ENCODE measurements around the gene CACNA1I. TPM values are rescaled to one million over a fixed set of nuclear protein-coding genes. Genes with fewer than 3 reads are reported as not detected.

CACNA1I gene
- polyA plus RNA-seq, 1 of the 3 experiments (the other 2 are of a cell fraction) = not detected

DNA sequence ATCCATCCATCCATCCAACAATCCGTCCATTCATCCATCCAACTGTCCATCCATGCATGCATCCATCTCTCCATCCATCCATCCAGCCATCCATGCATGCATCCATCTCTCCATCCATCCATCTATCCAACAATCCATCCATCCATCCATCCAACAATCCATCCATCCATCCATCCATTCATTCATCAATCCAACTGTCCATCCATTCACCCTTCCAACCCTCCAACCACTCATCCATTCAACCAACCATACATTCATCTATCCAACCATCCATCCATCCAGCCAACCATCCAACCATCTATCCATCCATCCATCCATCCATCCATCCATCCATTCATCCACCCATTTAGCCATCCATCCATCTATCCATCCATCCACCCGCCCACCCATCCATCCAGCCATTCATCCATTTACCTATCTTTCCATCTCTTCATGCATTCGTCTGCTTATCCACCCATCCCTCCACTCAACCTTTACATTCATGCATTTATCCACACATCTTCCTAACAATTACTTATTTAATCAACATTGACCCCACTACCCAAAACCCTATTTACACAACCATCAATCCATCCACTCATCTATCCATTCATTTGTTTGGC lies 12.6 kb downstream of the CACNA1I start:
- Histone ChIP-seq H2AFZ (ENCODE audit: low read depth) (no peak overlapping the region), H3K27me3 (ENCODE audit: insufficient read depth) (no peaks in the 10 kb centered on the region), H3F3A (replicated peaks; ENCODE audit: insufficient read depth) (no peaks in the 10 kb centered on the region), H3K4me2 (no peak overlapping the region), H3K9me3 (no peaks in the 10 kb centered on the region), H3K79me2 (ENCODE audit: insufficient read depth) (no peaks in the 10 kb centered on the region), H3K9ac (no peak overlapping the region), H3K36me3 (replicated peaks in 1 of 2; ENCODE audit: control insufficient read depth in 1 of 2, insufficient read depth in 2 of 2, low read length in 1 of 2) (no peaks in the 10 kb centered on the region), H3K4me3 (ENCODE audit: low read depth in 2 of 2, low read length in 1 of 2) (no peak overlapping the region), H3K27ac (ENCODE audit: low read depth in 2 of 2, low read length in 1 of 2) (no peak overlapping the region), H3K4me1 (ENCODE audit: control insufficient read depth in 1 of 2, insufficient read depth in 2 of 2, low read depth in 1 of 2, low read length in 1 of 2) (no peaks in the 10 kb centered on the region; a peak in 1 of 4 replicates), H4K20me1 (ENCODE audit: insufficient read depth) (no peaks in the 10 kb centered on the region), H3K9me2 (no peaks in the 10 kb centered on the region)
- POLR2A ChIA-PET = no interaction called here
- no peak for DNase-seq
- WGBS (ENCODE audit: low lambda C conversion rate) = 15% methylated on average over 3 of the region's 3 CpGs
- CTCF ChIA-PET = no interaction called here
- no peak for TF ChIP-seq YY1 (IDR thresholded peaks at IDR 0.05; ENCODE audit: low read depth)
- TF ChIP-seq NFIC (IDR thresholded peaks at IDR 0.05; ENCODE audit: borderline replicate concordance) = no peak
- TF ChIP-seq FOXJ3 (CRISPR knock-in tag; IDR thresholded peaks at IDR 0.05) = no peak
- TF ChIP-seq TEAD4 (IDR thresholded peaks at IDR 0.05; ENCODE audit: borderline replicate concordance, insufficient read depth) = no peak
- TF ChIP-seq, protein P1, sequence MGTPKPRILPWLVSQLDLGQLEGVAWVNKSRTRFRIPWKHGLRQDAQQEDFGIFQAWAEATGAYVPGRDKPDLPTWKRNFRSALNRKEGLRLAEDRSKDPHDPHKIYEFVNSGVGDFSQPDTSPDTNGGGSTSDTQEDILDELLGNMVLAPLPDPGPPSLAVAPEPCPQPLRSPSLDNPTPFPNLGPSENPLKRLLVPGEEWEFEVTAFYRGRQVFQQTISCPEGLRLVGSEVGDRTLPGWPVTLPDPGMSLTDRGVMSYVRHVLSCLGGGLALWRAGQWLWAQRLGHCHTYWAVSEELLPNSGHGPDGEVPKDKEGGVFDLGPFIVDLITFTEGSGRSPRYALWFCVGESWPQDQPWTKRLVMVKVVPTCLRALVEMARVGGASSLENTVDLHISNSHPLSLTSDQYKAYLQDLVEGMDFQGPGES (IDR thresholded peaks at IDR 0.05; ENCODE audit: low read depth, low read length) = no peak
- TF ChIP-seq TAF1 (IDR thresholded peaks at IDR 0.05; ENCODE audit: borderline replicate concordance, low read depth, low read length) = no peak
- TF ChIP-seq RAD21 (IDR thresholded peaks at IDR 0.05; ENCODE audit: low read length) = no peak
- no peak for TF ChIP-seq MXI1 (IDR thresholded peaks at IDR 0.05; ENCODE audit: low read depth, low read length)
- TF ChIP-seq, protein P2, sequence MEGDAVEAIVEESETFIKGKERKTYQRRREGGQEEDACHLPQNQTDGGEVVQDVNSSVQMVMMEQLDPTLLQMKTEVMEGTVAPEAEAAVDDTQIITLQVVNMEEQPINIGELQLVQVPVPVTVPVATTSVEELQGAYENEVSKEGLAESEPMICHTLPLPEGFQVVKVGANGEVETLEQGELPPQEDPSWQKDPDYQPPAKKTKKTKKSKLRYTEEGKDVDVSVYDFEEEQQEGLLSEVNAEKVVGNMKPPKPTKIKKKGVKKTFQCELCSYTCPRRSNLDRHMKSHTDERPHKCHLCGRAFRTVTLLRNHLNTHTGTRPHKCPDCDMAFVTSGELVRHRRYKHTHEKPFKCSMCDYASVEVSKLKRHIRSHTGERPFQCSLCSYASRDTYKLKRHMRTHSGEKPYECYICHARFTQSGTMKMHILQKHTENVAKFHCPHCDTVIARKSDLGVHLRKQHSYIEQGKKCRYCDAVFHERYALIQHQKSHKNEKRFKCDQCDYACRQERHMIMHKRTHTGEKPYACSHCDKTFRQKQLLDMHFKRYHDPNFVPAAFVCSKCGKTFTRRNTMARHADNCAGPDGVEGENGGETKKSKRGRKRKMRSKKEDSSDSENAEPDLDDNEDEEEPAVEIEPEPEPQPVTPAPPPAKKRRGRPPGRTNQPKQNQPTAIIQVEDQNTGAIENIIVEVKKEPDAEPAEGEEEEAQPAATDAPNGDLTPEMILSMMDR (IDR thresholded peaks at IDR 0.05) = no peak
- no peak for TF ChIP-seq CHD2 (IDR thresholded peaks at IDR 0.05; ENCODE audit: low read length, partially characterized antibody)
- TF ChIP-seq, protein P3, sequence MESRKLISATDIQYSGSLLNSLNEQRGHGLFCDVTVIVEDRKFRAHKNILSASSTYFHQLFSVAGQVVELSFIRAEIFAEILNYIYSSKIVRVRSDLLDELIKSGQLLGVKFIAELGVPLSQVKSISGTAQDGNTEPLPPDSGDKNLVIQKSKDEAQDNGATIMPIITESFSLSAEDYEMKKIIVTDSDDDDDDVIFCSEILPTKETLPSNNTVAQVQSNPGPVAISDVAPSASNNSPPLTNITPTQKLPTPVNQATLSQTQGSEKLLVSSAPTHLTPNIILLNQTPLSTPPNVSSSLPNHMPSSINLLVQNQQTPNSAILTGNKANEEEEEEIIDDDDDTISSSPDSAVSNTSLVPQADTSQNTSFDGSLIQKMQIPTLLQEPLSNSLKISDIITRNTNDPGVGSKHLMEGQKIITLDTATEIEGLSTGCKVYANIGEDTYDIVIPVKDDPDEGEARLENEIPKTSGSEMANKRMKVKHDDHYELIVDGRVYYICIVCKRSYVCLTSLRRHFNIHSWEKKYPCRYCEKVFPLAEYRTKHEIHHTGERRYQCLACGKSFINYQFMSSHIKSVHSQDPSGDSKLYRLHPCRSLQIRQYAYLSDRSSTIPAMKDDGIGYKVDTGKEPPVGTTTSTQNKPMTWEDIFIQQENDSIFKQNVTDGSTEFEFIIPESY (IDR thresholded peaks at IDR 0.05; ENCODE audit: borderline replicate concordance, low read depth) = no peak
- no peak for TF ChIP-seq TCF12 (IDR thresholded peaks at IDR 0.05)
- TF ChIP-seq EP300 (IDR thresholded peaks at IDR 0.05; ENCODE audit: borderline replicate concordance in 1 of 2, low read depth in 1 of 2, low read length in 1 of 2) = no peak

Measured in SK-N-SH (cell line).